Measurements from ENCODE around the gene ELOVL1.
A peak's percentile ranks its signal among the peaks of the same experiment; 100 is the strongest.
"Not testable (repeated sequence)": the region's sequence is repeated elsewhere in the genome, so short reads cannot be mapped to it uniquely, and the experiment has no call there.

ELOVL1 gene

GRCh38 chr1:43381612-43382011 is 13.8 kb upstream of the ELOVL1 start:
- no peak overlapping the region for H3K4me3 ChIP-seq (ENCODE audit: low read length)
- no peak for DNase-seq (ENCODE audit: low read depth)
- no peak for TF ChIP-seq CTCF (conservative IDR thresholded peaks at IDR 0.05; ENCODE audit: low read length)

- no peak overlapping the region for H3K4me3 ChIP-seq (ENCODE audit: low read length)
- no peak for DNase-seq (ENCODE audit: low read depth)
- TF ChIP-seq CTCF (conservative IDR thresholded peaks at IDR 0.05; ENCODE audit: low read length), result no peak
These were observed 11.7 kb upstream of the ELOVL1 start for GRCh38 chr1:43379476-43379875.

GRCh38 chr1:43377831-43378230 is 10.0 kb upstream of the ELOVL1 start:
- no peak overlapping the region for H3K4me3 ChIP-seq (ENCODE audit: low read length)
- DNase-seq (ENCODE audit: low read depth), result no peak
- TF ChIP-seq CTCF (conservative IDR thresholded peaks at IDR 0.05; ENCODE audit: low read length), result no peak

GRCh38 chr1:43376723-43377235 is 9.0 kb upstream of the ELOVL1 start:
- TF ChIP-seq CTCF (conservative IDR thresholded peaks at IDR 0.05; ENCODE audit: low read length), result no peak

GRCh38 chr1:43373066-43373940 is 5.5 kb upstream of the ELOVL1 start:
- TF ChIP-seq CTCF (conservative IDR thresholded peaks at IDR 0.05; ENCODE audit: low read length), result no peak
- peak; percentile 76 for DNase-seq (ENCODE audit: low read depth)
- no peak overlapping the region for H3K4me3 ChIP-seq (ENCODE audit: low read length)

More at GRCh38 chr1:43376723-43377235, 9.0 kb upstream of the ELOVL1 start:
- DNase-seq (ENCODE audit: low read depth), result no peak
- H3K4me3 ChIP-seq (ENCODE audit: low read length), result no peak overlapping the region

- no peak for TF ChIP-seq CTCF (conservative IDR thresholded peaks at IDR 0.05; ENCODE audit: low read length)
- H3K4me3 ChIP-seq (ENCODE audit: low read length), result no peak overlapping the region
- no peak for DNase-seq (ENCODE audit: low read depth)
These were observed 4.4 kb upstream of the ELOVL1 start for GRCh38 chr1:43372172-43372571.

GRCh38 chr1:43370564-43370963 is 2.8 kb upstream of the ELOVL1 start:
- DNase-seq (ENCODE audit: low read depth), result no peak
- no peak for TF ChIP-seq CTCF (conservative IDR thresholded peaks at IDR 0.05; ENCODE audit: low read length)
- H3K4me3 ChIP-seq (ENCODE audit: low read length), result no peak overlapping the region

GRCh38 chr1:43369779-43370178 is 2.0 kb upstream of the ELOVL1 start:
- H3K4me3 ChIP-seq (ENCODE audit: low read length); DNase-seq (ENCODE audit: low read depth): not testable (repeated sequence)

Measured in AG10803 (cell line).